Stimulated activated CD8-positive, alpha-beta memory T cell treated with anti-CD3 and anti-CD28 coated beads, Interleukin-15, amount 100 ng/mL, for 4 hours (primary cell): ENCODE results near the gene CDCA5.

Experiments used
- DNase-seq, 2 donors: peaks; one replicate each; pipeline ENCODE4 v3.0.0-alpha.2; 2020; ENCODE audit warnings: low read depth in 2 of 2

The CDCA5 gene

GRCh38 chr11:65072631-65072966 lies 11.2 kb downstream of the CDCA5 start:
- DNase-seq = no peak

GRCh38 chr11:65071907-65072630 lies 11.8 kb downstream of the CDCA5 start:
- no peak for DNase-seq

GRCh38 chr11:65069217-65069616 lies 14.6 kb downstream of the CDCA5 start:
- DNase-seq = no peak

GRCh38 chr11:65067446-65067845 lies 16.4 kb downstream of the CDCA5 start:
- no peak for DNase-seq

GRCh38 chr11:65066805-65067291 lies 17.0 kb downstream of the CDCA5 start:
- no peak for DNase-seq

GRCh38 chr11:65066315-65066714 lies 17.5 kb downstream of the CDCA5 start:
- no peak for DNase-seq

- DNase-seq = no peak
Observed at GRCh38 chr11:65065851-65066250, 18.0 kb downstream of the CDCA5 start.

GRCh38 chr11:65064847-65065240 lies 19.0 kb downstream of the CDCA5 start:
- DNase-seq = no peak

GRCh38 chr11:65063532-65063931 lies 20.3 kb downstream of the CDCA5 start:
- no peak for DNase-seq

GRCh38 chr11:65060913-65061408 lies 22.9 kb downstream of the CDCA5 start:
- no peak for DNase-seq

GRCh38 chr11:65059959-65060824 lies 23.6 kb downstream of the CDCA5 start:
- no peak for DNase-seq

- DNase-seq = no peak
Observed at GRCh38 chr11:65059523-65059922, 24.3 kb downstream of the CDCA5 start.

- no peak for DNase-seq
Observed at GRCh38 chr11:65058419-65059054, 25.3 kb downstream of the CDCA5 start, which contains the start of gene NAALADL1. TSS of gene NAALADL1 (minus strand) at chr11:65058553. CDS start at chr11:65058521, 32 bp downstream.

GRCh38 chr11:65058012-65058411 lies 25.8 kb downstream of the CDCA5 start:
- no peak for DNase-seq

- no peak for DNase-seq
Observed at GRCh38 chr11:65057526-65057925, 26.3 kb downstream of the CDCA5 start.

GRCh38 chr11:65056999-65057398 lies 26.8 kb downstream of the CDCA5 start:
- DNase-seq = no peak

- DNase-seq = no peak
Observed at GRCh38 chr11:65055538-65055937, 28.3 kb downstream of the CDCA5 start.

- DNase-seq = no peak
Observed at GRCh38 chr11:65053827-65054508, 29.9 kb downstream of the CDCA5 start.

GRCh38 chr11:65051398-65051858 lies 32.4 kb downstream of the CDCA5 start:
- no peak for DNase-seq

GRCh38 chr11:65047581-65048422 lies 36.0 kb downstream of the CDCA5 start:
- no peak for DNase-seq

GRCh38 chr11:65045728-65046127 lies 38.1 kb downstream of the CDCA5 start:
- DNase-seq = no peak
